Measurements from ENCODE around the gene THSD7B. TPM values are rescaled to one million over a fixed set of nuclear protein-coding genes. Genes with fewer than 3 reads are reported as not detected.

Gene THSD7B
- total and polyA plus RNA-seq, 2 experiments from 2014 or later = 0.86 to 3.8 TPM

DNA sequence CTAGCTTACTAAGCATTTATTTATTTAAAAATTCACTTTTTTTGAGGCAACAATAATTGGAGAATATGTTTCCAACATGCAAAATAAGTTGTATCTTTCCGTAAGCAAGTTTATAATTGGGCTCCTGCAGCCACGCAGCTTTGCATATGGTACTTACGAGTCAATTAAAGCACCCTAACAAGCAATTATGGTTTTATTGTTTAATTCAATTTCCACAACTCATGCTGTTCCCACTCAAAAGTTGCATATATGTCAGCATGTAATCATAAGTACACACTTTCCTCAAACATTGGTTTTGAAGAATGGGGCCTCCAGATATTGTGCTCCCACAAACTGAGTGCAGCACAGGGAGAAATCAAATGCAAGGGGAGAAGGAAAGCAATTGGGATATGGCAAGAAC, 613.8 kb downstream of the THSD7B start (continued):
- TF ChIP-seq, protein P1, sequence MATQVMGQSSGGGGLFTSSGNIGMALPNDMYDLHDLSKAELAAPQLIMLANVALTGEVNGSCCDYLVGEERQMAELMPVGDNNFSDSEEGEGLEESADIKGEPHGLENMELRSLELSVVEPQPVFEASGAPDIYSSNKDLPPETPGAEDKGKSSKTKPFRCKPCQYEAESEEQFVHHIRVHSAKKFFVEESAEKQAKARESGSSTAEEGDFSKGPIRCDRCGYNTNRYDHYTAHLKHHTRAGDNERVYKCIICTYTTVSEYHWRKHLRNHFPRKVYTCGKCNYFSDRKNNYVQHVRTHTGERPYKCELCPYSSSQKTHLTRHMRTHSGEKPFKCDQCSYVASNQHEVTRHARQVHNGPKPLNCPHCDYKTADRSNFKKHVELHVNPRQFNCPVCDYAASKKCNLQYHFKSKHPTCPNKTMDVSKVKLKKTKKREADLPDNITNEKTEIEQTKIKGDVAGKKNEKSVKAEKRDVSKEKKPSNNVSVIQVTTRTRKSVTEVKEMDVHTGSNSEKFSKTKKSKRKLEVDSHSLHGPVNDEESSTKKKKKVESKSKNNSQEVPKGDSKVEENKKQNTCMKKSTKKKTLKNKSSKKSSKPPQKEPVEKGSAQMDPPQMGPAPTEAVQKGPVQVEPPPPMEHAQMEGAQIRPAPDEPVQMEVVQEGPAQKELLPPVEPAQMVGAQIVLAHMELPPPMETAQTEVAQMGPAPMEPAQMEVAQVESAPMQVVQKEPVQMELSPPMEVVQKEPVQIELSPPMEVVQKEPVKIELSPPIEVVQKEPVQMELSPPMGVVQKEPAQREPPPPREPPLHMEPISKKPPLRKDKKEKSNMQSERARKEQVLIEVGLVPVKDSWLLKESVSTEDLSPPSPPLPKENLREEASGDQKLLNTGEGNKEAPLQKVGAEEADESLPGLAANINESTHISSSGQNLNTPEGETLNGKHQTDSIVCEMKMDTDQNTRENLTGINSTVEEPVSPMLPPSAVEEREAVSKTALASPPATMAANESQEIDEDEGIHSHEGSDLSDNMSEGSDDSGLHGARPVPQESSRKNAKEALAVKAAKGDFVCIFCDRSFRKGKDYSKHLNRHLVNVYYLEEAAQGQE (IDR thresholded peaks at IDR 0.05; ENCODE audit: unreplicated experiment) = no peak
- TF ChIP-seq NANOG (IDR thresholded peaks at IDR 0.05; ENCODE audit: borderline replicate concordance) (no peak), ZNF114 (CRISPR knock-in tag; IDR thresholded peaks at IDR 0.05) (no peak)

DNA sequence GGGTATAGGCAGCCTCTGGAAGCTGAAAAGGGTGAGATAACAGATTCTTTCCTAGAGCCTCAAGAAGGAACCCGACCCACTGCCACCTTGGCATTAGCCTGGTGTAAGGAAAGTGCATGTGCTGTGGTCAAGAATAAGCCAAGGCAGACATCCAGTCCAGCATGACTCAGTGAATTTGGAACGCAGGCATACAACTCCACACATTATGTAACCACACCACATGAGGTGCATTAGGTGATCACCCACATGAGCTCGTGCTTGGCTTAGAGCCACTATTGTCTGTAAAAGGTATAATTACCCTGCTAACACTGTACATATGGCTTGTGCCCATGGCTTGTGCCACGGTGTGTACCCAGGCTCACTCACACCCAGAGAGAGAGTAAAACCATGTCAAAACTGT, 615.3 kb downstream of the THSD7B start:
- Histone ChIP-seq H3K4me1 (ENCODE audit: insufficient read depth) (no peaks in the 10 kb centered on the region), H3K9me2 (ENCODE audit: insufficient read depth) (0 out of 2 replicates have a peak, but pooled peaks cover 9% of the 10 kb centered on the region), H3K27ac (ENCODE audit: low read depth) (no peak overlapping the region), H3F3A (replicated peaks; ENCODE audit: low read depth) (no peaks in the 10 kb centered on the region), H3K27me3 (ENCODE audit: insufficient read depth) (no peaks in the 10 kb centered on the region), H4K20me1 (replicated peaks; ENCODE audit: insufficient read depth) (no peaks in the 10 kb centered on the region), H3K4me2 (no peak overlapping the region), H3K79me2 (replicated peaks; ENCODE audit: insufficient read depth) (no peaks in the 10 kb centered on the region), H3K36me3 (ENCODE audit: insufficient read depth) (no peaks in the 10 kb centered on the region; the same call in 1 of the 2 replicates), H3K4me3 (no peak overlapping the region), H2AFZ (no peak overlapping the region)
- no peak overlapping the region for H3K4me3 Mint-ChIP-seq
- no peak overlapping the region for H3K27ac Mint-ChIP-seq
- no peak for ATAC-seq
- H3K36me3 Mint-ChIP-seq (ENCODE audit: low read depth) = peaks cover 25% of the 10 kb centered on the region
- H3K27me3 Mint-ChIP-seq (ENCODE audit: insufficient read depth, low read depth, poor library complexity) = peaks cover 1% of the 10 kb centered on the region
- peaks cover 51% of the 10 kb centered on the region for H3K9me3 Mint-ChIP-seq
- DNase-seq (ENCODE audit: low spot score) = no peak
- H3K4me1 Mint-ChIP-seq = no peaks in the 10 kb centered on the region
- no peak for TF ChIP-seq NANOG (IDR thresholded peaks at IDR 0.05; ENCODE audit: borderline replicate concordance)
- TF ChIP-seq EZH2phosphoT487 (IDR thresholded peaks at IDR 0.05; ENCODE audit: unreplicated experiment) = no peak
- TF ChIP-seq CREB1 (CRISPR knock-in tag; IDR thresholded peaks at IDR 0.05; ENCODE audit: low read depth) = no peak
- no peak for TF ChIP-seq ZNF331 (CRISPR knock-in tag; IDR thresholded peaks at IDR 0.05; ENCODE audit: low read depth)
- no peak for TF ChIP-seq EZH2 (IDR thresholded peaks at IDR 0.05; ENCODE audit: low read depth, unreplicated experiment)
- no peak for TF ChIP-seq ZNF114 (CRISPR knock-in tag; IDR thresholded peaks at IDR 0.05)
- TF ChIP-seq, protein P2, sequence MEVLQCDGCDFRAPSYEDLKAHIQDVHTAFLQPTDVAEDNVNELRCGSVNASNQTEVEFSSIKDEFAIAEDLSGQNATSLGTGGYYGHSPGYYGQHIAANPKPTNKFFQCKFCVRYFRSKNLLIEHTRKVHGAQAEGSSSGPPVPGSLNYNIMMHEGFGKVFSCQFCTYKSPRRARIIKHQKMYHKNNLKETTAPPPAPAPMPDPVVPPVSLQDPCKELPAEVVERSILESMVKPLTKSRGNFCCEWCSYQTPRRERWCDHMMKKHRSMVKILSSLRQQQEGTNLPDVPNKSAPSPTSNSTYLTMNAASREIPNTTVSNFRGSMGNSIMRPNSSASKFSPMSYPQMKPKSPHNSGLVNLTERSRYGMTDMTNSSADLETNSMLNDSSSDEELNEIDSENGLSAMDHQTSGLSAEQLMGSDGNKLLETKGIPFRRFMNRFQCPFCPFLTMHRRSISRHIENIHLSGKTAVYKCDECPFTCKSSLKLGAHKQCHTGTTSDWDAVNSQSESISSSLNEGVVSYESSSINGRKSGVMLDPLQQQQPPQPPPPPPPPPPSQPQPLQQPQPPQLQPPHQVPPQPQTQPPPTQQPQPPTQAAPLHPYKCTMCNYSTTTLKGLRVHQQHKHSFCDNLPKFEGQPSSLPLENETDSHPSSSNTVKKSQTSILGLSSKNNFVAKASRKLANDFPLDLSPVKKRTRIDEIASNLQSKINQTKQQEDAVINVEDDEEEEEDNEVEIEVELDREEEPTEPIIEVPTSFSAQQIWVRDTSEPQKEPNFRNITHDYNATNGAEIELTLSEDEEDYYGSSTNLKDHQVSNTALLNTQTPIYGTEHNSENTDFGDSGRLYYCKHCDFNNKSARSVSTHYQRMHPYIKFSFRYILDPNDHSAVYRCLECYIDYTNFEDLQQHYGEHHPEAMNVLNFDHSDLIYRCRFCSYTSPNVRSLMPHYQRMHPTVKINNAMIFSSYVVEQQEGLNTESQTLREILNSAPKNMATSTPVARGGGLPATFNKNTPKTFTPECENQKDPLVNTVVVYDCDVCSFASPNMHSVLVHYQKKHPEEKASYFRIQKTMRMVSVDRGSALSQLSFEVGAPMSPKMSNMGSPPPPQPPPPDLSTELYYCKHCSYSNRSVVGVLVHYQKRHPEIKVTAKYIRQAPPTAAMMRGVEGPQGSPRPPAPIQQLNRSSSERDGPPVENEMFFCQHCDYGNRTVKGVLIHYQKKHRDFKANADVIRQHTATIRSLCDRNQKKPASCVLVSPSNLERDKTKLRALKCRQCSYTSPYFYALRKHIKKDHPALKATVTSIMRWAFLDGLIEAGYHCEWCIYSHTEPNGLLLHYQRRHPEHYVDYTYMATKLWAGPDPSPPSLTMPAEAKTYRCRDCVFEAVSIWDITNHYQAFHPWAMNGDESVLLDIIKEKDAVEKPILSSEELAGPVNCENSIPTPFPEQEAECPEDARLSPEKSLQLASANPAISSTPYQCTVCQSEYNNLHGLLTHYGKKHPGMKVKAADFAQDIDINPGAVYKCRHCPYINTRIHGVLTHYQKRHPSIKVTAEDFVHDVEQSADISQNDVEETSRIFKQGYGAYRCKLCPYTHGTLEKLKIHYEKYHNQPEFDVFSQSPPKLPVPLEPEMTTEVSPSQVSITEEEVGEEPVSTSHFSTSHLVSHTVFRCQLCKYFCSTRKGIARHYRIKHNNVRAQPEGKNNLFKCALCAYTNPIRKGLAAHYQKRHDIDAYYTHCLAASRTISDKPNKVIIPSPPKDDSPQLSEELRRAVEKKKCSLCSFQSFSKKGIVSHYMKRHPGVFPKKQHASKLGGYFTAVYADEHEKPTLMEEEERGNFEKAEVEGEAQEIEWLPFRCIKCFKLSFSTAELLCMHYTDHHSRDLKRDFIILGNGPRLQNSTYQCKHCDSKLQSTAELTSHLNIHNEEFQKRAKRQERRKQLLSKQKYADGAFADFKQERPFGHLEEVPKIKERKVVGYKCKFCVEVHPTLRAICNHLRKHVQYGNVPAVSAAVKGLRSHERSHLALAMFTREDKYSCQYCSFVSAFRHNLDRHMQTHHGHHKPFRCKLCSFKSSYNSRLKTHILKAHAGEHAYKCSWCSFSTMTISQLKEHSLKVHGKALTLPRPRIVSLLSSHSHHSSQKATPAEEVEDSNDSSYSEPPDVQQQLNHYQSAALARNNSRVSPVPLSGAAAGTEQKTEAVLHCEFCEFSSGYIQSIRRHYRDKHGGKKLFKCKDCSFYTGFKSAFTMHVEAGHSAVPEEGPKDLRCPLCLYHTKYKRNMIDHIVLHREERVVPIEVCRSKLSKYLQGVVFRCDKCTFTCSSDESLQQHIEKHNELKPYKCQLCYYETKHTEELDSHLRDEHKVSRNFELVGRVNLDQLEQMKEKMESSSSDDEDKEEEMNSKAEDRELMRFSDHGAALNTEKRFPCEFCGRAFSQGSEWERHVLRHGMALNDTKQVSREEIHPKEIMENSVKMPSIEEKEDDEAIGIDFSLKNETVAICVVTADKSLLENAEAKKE (CRISPR knock-in tag; IDR thresholded peaks at IDR 0.05) = no peak
- TF ChIP-seq STAT1 (IDR thresholded peaks at IDR 0.05; ENCODE audit: unreplicated experiment) = no peak
- TF ChIP-seq, protein P3, sequence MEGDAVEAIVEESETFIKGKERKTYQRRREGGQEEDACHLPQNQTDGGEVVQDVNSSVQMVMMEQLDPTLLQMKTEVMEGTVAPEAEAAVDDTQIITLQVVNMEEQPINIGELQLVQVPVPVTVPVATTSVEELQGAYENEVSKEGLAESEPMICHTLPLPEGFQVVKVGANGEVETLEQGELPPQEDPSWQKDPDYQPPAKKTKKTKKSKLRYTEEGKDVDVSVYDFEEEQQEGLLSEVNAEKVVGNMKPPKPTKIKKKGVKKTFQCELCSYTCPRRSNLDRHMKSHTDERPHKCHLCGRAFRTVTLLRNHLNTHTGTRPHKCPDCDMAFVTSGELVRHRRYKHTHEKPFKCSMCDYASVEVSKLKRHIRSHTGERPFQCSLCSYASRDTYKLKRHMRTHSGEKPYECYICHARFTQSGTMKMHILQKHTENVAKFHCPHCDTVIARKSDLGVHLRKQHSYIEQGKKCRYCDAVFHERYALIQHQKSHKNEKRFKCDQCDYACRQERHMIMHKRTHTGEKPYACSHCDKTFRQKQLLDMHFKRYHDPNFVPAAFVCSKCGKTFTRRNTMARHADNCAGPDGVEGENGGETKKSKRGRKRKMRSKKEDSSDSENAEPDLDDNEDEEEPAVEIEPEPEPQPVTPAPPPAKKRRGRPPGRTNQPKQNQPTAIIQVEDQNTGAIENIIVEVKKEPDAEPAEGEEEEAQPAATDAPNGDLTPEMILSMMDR (conservative IDR thresholded peaks at IDR 0.05; ENCODE audit: low read depth in 2 of 2) = no peak
- no peak for TF ChIP-seq JUNB (IDR thresholded peaks at IDR 0.05; ENCODE audit: unreplicated experiment)
- TF ChIP-seq, protein P4, sequence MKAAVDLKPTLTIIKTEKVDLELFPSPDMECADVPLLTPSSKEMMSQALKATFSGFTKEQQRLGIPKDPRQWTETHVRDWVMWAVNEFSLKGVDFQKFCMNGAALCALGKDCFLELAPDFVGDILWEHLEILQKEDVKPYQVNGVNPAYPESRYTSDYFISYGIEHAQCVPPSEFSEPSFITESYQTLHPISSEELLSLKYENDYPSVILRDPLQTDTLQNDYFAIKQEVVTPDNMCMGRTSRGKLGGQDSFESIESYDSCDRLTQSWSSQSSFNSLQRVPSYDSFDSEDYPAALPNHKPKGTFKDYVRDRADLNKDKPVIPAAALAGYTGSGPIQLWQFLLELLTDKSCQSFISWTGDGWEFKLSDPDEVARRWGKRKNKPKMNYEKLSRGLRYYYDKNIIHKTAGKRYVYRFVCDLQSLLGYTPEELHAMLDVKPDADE (IDR thresholded peaks at IDR 0.05) = no peak
- TF ChIP-seq POLR2AphosphoS5 (IDR thresholded peaks at IDR 0.05; ENCODE audit: low read depth) = no peak
